ENCODE data around the gene CARHSP1. TPM values are rescaled to one million over a fixed set of nuclear protein-coding genes. Genes with fewer than 3 reads are reported as not detected.
A peak's percentile ranks its signal among the peaks of the same experiment; 100 is the strongest.

The CARHSP1 gene
- total RNA-seq, 4 donors from 2014 or later: 12.4 to 22.3 (median 18.4) TPM

DNA sequence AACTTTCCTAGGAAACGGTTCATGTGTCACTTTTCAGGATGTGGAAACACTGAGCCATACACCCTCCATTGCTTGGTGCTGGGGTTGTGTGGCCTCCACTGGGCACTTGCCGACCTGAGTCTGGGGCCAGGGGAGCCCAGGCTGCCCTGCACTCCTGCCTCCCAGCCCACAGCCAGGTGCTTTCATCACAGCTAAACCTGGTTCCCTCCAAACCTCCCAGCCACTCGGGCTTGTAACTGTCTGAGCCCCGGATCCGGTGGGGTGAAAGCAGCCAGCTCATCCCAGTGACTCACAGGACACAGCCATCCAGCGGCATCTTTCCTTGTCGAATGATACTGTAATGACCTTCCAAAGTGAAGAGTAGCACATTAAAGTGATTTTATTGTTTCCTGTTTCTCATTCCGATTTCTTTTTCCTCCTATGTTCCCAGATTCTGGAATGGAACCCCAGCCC lies 19.8 kb downstream of the CARHSP1 start:
- in situ Hi-C loops (cut with MboI; ENCODE audit: low sequenced_read_pairs in 4 of 4): no loop called here
- TF ChIP-seq POLR2A (IDR thresholded peaks at IDR 0.05): no peak
- TF ChIP-seq, protein P1, sequence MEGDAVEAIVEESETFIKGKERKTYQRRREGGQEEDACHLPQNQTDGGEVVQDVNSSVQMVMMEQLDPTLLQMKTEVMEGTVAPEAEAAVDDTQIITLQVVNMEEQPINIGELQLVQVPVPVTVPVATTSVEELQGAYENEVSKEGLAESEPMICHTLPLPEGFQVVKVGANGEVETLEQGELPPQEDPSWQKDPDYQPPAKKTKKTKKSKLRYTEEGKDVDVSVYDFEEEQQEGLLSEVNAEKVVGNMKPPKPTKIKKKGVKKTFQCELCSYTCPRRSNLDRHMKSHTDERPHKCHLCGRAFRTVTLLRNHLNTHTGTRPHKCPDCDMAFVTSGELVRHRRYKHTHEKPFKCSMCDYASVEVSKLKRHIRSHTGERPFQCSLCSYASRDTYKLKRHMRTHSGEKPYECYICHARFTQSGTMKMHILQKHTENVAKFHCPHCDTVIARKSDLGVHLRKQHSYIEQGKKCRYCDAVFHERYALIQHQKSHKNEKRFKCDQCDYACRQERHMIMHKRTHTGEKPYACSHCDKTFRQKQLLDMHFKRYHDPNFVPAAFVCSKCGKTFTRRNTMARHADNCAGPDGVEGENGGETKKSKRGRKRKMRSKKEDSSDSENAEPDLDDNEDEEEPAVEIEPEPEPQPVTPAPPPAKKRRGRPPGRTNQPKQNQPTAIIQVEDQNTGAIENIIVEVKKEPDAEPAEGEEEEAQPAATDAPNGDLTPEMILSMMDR (IDR thresholded peaks at IDR 0.05 in 4 of 5, conservative IDR thresholded peaks at IDR 0.05 in 1 of 5): no peak
- peak overlapping the region in 1 of 4 donors; percentile 9 for H3K27ac ChIP-seq
- no peak for ATAC-seq
- no peaks in the 10 kb centered on the region for H3K27me3 ChIP-seq
- intact Hi-C loops (cut with DNase I; ENCODE audit: low total_unique reads): no loop called here
- no peaks in the 10 kb centered on the region for H3K9me3 ChIP-seq
- DNase-seq: no peak
- H3K4me3 ChIP-seq: no peak overlapping the region
- peaks cover 0 to 37% of the 10 kb centered on the region in 2 donors for H3K36me3 ChIP-seq
- H3K4me1 ChIP-seq: peaks cover 5 to 7% of the 10 kb centered on the region in 2 donors

DNA sequence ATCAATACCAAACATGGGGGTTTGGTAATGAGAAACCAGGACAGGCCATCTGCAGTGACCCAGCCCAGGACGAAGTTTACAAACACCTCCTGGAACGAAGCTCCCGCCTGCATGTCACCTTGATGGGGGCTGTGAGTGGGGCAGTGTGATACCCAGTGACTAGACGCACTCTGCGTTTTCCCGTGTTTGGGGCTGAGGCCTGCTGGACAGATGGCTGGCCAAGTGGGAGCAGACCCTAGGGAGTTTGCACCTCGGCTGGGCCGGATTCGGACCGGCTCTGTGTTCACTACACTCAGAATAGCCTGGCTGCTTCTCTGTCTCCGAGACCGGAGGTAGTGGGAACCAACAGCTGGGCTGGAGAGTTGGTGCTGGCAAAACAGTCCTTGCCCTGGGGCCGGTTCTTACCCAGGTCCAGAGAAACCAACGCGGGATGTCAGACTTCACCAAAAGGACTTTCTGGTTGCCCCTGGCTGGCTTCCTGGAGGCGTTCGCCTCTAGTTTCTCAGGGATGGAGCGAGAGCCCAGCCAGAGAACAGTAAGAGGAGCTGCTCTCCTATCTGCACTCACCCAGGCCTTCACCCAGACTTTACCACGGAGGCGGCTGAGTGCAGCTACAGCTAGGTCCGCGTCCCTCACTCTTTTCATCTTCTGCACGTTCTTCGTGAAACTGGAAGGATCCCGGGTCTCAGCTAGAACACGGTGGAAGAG lies 20.4 kb downstream of the CARHSP1 start:
- DNase-seq (no peak), ATAC-seq (no peak)
- in situ Hi-C loops (cut with MboI; ENCODE audit: low sequenced_read_pairs in 4 of 4): no loop called here
- Histone ChIP-seq H3K9me3 (no peaks in the 10 kb centered on the region), H3K36me3 (peaks cover 0 to 31% of the 10 kb centered on the region in 2 donors), H3K27ac (no peak overlapping the region), H3K27me3 (no peaks in the 10 kb centered on the region), H3K4me1 (peaks cover 5 to 7% of the 10 kb centered on the region in 2 donors), H3K4me3 (no peak overlapping the region)
- TF ChIP-seq POLR2A (IDR thresholded peaks at IDR 0.05): no peak
- TF ChIP-seq, protein P1 (IDR thresholded peaks at IDR 0.05 in 4 of 5, conservative IDR thresholded peaks at IDR 0.05 in 1 of 5): no peak
- intact Hi-C loops (cut with DNase I; ENCODE audit: low total_unique reads): no loop called here

DNA sequence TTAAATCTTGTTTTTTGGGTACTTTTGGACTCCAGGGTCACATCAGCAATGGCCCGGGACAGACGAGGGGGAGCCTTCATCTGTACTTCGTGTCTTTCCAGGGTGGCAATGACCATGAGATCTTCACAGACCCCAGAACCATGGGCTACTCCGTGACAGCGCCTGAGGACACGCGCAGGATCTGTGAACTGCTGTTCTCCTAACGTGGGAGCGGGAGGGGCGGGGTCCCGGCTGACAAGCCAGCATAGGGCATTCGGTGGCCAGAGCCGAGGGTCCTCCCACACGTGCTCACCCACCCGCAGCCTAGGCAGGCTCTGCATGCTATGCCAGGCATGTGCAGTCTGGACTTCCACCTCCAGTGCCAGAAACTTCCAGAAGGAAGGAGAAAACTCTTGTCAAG lies 21.2 kb downstream of the CARHSP1 start:
- H3K9me3 ChIP-seq: no peaks in the 10 kb centered on the region
- peaks cover 5 to 7% of the 10 kb centered on the region in 2 donors for H3K4me1 ChIP-seq
- intact Hi-C loops (cut with DNase I; ENCODE audit: low total_unique reads): no loop called here
- in situ Hi-C loops (cut with MboI; ENCODE audit: low sequenced_read_pairs in 4 of 4): no loop called here
- no peak overlapping the region for H3K4me3 ChIP-seq
- no peak for DNase-seq
- peaks cover 0 to 23% of the 10 kb centered on the region in 2 donors for H3K36me3 ChIP-seq
- ATAC-seq: no peak
- H3K27ac ChIP-seq: no peak overlapping the region
- no peaks in the 10 kb centered on the region for H3K27me3 ChIP-seq
- no peak for TF ChIP-seq POLR2A (IDR thresholded peaks at IDR 0.05)
- TF ChIP-seq, protein P1 (IDR thresholded peaks at IDR 0.05 in 4 of 5, conservative IDR thresholded peaks at IDR 0.05 in 1 of 5): no peak

DNA sequence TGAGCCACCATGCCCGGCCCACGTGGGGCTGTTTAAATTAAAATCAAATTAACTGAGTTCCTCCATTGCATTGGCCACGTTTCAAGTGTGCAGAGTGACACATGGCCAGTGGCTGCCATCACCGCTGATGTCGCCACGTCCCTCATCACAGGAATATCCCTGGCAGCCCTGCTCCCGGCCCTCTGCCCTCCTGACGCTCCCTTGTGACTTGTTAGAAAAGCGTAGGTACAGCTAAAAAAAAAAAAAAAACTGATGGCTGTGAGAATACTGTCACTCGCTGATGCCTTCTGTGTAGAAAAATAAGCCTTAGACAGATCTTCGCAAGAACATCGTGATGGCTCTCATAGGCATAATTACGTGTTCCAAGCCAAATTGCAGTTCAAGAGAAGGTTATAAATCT lies 21.7 kb downstream of the CARHSP1 start:
- in situ Hi-C loops (cut with MboI; ENCODE audit: low sequenced_read_pairs in 4 of 4): no loop called here
- Histone ChIP-seq H3K4me1 (peaks cover 5 to 7% of the 10 kb centered on the region in 2 donors), H3K27ac (no peak overlapping the region), H3K4me3 (no peak overlapping the region), H3K27me3 (no peaks in the 10 kb centered on the region), H3K9me3 (no peaks in the 10 kb centered on the region), H3K36me3 (peaks cover 0 to 21% of the 10 kb centered on the region in 2 donors)
- intact Hi-C loops (cut with DNase I; ENCODE audit: low total_unique reads): no loop called here
- ATAC-seq (no peak), DNase-seq (no peak)
- TF ChIP-seq POLR2A (IDR thresholded peaks at IDR 0.05): no peak
- TF ChIP-seq, protein P1 (IDR thresholded peaks at IDR 0.05 in 4 of 5, conservative IDR thresholded peaks at IDR 0.05 in 1 of 5): no peak
